ENCODE data around the gene C1QC.

Gene C1QC

GRCh38 chr1:22643381-22643780 lies at the start of gene C1QC:
Gene C1QC, plus strand, starts transcription at chr1:22643633. Its CDS starts 391 bp downstream, at chr1:22644024.
- no peak for DNase-seq (ENCODE audit: low read depth, low spot score)

DNA sequence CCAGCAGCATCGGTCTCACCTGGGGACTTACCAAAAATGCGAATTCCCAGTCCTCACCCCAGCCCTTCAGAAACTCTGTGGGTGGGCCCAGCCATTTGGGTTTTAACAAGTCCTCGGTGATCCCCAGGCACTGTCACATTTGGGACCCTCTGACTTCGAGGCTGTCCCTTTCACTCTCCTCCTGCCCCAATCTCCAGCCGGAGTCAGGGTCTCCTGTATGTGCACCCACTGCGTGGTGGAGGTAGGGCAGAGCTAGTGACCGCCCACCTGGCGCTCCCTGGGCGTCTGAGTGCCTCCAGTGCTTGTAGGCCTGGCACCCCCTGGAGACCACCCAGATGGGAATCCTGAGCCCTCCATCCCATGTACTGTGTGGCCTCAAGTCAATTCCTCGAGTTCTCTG lies 49.0 kb upstream of the C1QC start:
- no peak for DNase-seq (ENCODE audit: low read depth, low spot score)

DNA sequence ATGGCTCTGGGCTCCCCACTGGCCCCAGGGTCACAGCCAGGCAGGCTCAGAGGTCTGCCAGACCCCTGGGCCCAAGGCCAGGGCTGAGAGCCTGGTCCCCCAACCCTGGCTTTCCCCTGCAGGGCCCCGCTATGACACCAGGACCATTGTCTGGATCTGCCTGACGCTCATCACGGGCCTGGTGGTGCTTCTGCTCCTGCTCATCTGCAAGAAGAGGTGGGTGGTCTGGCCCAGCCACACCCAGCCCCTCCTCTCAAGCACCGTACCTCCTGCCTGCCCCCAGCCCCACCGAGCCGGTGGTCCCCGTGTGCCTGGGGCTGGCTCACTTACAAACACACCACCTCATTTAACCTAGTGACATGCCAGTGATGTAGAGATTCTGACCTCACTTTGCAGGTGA lies 48.3 kb upstream of the C1QC start:
- DNase-seq (ENCODE audit: low read depth, low spot score): no peak

- no peak for DNase-seq (ENCODE audit: low read depth, low spot score)
Observed at GRCh38 chr1:22597301-22597965, 46.0 kb upstream of the C1QC start.

GRCh38 chr1:22597996-22598395 lies 45.4 kb upstream of the C1QC start:
- no peak for DNase-seq (ENCODE audit: low read depth, low spot score)

DNA sequence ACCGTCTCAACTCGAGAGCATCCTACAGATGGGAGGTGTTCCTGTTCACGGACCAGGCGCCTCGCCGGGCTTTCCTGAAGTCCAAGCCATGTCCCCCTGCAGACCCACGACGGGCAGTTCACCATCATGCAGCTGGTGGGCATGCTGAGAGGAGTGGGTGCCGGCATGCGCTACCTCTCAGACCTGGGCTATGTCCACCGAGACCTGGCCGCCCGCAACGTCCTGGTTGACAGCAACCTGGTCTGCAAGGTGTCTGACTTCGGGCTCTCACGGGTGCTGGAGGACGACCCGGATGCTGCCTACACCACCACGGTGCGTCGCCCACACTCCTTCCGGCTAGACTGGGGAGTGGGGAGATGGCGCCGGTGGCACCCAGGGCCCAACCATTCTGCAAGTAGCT lies 44.7 kb upstream of the C1QC start:
- DNase-seq (ENCODE audit: low read depth, low spot score): no peak

DNA sequence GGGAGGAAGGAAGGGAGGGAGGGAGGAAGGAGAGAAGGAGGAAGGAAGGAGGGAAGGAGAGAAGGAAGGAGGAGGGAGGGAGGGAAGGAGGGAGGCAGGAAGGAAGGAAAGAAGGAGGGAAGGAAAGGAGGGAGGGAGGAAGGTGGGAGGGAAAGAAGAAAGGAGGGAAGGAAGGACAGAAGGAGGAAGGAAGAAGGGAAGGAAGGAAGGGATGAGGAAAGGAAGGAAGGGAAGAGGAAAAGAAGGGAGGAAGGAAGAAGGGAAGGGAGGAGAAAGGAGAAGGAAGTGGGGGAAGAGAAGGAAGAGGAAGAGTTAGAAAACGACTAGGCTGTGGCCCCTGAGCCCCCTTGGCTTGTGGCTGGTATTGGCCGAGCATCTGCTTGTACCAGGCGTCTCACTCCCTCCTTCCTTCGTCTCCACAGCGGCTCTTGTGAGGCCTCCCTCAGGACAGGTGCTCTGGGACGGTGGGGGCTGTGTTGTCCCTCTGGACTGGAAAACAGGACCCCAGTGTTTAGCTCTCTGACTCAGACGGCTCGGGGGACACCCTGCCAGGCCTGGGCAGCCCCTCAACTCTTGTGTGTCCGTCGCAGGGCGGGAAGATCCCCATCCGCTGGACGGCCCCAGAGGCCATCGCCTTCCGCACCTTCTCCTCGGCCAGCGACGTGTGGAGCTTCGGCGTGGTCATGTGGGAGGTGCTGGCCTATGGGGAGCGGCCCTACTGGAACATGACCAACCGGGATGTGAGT lies 43.2 kb upstream of the C1QC start:
- DNase-seq (ENCODE audit: low read depth, low spot score): no peak

DNA sequence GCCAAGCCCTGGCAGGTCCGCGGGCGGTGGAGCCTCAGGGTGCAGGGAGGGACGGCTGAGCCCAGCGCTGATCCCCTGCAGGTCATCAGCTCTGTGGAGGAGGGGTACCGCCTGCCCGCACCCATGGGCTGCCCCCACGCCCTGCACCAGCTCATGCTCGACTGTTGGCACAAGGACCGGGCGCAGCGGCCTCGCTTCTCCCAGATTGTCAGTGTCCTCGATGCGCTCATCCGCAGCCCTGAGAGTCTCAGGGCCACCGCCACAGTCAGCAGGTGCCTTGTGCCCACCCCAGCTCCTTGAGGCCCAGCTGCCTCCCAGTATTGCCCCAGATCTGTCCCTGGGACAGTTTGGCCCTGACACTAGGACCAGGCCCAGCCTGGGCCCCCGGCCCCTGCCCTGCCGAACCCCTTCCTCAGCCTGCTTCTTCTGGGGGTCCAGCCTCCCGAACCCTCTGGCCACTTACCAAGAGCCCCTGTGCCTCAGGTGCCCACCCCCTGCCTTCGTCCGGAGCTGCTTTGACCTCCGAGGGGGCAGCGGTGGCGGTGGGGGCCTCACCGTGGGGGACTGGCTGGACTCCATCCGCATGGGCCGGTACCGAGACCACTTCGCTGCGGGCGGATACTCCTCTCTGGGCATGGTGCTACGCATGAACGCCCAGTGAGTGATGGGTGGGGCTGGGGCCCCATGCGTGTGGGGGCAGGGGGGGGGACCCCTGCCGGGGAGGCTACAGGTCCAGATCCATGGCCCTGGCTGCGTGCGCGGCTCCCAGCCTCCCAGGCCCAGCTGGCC lies 42.4 kb upstream of the C1QC start:
- DNase-seq (ENCODE audit: low read depth, low spot score): no peak

- no peak for DNase-seq (ENCODE audit: low read depth, low spot score)
Observed at GRCh38 chr1:22601610-22602009, 41.8 kb upstream of the C1QC start.

DNA sequence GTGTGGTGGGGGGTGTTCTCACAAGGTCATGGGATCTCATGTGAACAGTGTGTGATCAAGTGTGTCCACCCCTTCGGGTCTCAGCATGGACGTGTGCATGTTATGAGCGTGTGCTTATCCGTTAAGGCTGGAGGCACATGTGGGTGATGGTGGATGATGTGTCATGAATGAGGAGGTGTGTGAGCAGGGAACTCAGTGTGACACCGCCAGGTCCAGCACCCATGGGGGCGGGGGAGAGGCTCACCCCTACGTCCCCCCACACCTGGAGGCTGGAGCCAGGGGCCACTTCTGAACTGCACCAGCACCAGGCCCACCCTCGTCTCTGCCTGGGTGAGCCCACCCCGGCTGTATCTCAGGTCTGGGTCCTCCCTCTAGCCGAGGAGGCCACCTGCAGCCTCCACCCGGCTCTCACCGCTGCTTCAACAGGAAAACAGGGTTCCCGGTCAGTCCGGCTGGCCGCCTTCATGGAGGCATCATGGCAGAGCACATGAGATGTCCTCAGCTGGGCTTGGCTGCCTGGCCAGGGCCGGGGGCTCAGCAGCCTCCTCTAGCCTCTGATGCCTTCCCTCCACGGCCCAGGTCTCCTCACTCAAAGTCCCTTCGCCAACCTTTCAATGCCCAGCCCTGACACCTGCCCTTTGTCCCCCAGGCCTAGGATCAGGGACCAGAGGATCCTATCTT lies 41.2 kb upstream of the C1QC start:
- no peak for DNase-seq (ENCODE audit: low read depth, low spot score)

- no peak for DNase-seq (ENCODE audit: low read depth, low spot score)
Observed at GRCh38 chr1:22606161-22606560, 37.3 kb upstream of the C1QC start.

GRCh38 chr1:22607154-22607553 lies 36.3 kb upstream of the C1QC start:
- peak; percentile 24 for DNase-seq (ENCODE audit: low read depth, low spot score)

DNA sequence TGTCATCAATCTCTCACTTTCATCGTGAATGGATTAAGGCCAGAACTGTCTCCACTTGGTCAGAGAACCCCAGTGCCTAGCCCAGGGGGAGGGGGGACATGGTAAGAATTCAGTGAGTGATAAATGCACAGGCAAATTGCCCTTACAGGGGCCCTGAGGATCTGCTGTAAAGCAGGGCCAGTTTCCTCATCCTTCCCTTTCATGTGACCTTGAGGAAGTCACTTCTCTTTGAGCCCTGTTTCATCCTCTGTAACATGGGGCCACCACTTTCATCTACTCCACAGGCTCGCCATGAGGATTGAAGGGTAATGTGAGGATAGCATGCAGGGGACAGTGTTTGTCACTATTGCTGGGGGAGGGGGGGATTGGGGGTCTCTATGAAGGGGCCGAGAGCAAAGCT lies 35.1 kb upstream of the C1QC start:
- no peak for DNase-seq (ENCODE audit: low read depth, low spot score)

DNA sequence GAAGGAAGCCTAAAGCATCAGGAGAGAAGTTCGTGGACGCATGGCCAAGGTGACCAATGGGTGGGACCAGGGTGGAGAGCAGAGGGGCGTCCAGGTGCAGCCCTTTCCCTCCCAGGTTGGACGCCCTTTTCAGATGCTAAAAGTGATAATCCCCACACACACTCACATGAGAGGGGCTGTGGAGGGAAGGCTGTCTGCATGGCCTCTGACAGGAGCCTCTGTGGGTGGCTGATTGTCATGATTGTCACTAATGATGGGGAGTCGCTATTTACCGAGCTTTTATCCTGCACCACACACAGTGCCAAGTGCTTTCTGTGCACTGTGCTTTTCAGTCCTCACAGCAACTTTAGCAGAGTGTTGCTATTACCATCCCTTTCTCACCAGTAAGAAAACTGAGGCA lies 34.1 kb upstream of the C1QC start:
- DNase-seq (ENCODE audit: low read depth, low spot score): no peak

GRCh38 chr1:22611530-22611947 lies 31.9 kb upstream of the C1QC start:
- peak; percentile 86 for DNase-seq (ENCODE audit: low read depth, low spot score)

GRCh38 chr1:22612671-22613571 lies 30.5 kb upstream of the C1QC start:
- no peak for DNase-seq (ENCODE audit: low read depth, low spot score)

DNA sequence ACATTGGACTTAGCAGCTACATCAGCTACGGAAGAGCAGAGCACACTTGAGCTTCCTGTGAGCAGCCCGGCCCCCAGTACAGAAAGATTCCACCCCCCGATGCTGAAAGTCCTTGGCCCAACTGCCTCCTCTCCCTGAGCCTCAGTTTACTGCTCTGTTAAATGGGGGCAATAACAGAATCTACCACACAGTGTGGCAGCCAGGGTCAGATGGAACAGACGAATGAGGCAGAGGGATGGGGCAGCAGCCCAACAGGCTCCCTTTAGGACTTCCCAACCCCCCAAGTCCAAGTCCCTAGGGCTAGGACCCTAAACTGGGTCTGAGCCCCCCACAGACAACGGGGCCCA lies 29.9 kb upstream of the C1QC start:
- DNase-seq (ENCODE audit: low read depth, low spot score): no peak

DNA sequence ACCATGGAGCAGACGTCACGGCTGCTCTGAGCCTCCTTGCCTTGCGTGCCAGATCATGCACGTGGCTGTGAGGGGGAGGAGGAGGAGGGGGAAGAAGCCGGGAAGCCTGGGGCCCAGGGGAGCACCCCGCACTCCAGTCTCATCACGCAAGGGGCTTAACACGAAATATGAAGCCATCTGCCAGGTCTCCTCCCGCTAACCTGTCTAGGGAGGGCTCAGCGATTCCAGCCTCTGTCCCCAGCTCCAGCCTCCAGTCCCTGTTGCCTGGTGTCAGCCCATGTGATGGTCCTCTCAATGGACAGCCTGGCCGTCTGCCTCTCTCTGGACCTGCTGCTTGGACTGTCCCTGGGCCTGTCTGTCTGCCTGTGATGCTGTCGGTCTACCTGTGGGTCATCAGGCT lies 29.5 kb upstream of the C1QC start:
- DNase-seq (ENCODE audit: low read depth, low spot score): no peak

DNA sequence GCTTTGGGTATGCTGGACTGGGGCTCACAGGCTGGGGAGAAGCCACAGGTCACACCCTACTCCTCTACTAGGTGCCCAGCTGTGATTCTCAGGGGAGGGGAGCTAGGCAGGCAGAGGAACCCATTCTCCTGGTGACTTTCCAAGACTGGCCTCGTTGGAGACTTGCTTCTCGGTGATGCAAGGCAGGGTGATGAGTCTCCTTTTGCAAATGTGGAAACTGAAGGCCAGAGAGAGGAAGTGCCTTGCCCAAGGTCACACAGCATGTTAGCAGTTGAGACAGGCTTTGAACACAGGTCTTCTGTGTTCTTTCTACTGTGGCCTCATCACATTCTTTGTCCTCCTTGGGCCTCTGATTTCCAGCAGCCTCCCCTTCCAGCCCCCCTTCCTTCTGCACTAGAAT lies 27.5 kb upstream of the C1QC start:
- DNase-seq (ENCODE audit: low read depth, low spot score): no peak

- no peak for DNase-seq (ENCODE audit: low read depth, low spot score)
Observed at GRCh38 chr1:22616571-22616970, 26.9 kb upstream of the C1QC start.

DNA sequence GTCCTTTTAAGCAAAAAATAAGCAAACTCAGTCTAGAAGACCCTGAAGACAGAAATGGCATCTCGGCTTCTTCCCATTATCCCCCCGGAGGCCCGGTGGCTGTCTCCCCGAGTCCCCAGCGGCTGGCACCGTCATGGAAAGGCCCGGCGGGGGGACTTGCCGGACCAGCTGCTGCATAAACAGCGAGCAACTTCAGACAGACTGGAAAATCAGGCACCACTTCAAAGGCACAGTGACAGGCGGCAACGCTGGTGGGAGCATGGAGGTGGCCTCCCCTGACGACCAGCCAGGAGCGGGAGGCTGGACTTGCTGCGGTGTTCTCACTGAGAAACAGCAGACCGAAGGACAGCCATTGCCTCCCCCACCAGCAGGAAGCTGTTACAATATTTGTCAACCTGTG lies 25.4 kb upstream of the C1QC start:
- no peak for DNase-seq (ENCODE audit: low read depth, low spot score)

Measured in astrocyte of the hippocampus (primary cell).